Activated T-cell treated with anti-CD3 and anti-CD28 coated beads, Interleukin-2, amount 50 U/mL, for 72 hours (primary cell): ENCODE data around the gene PIGH. TPM values are rescaled to one million over a fixed set of nuclear protein-coding genes. Genes with fewer than 3 reads are reported as not detected.
"Not testable (repeated sequence)": the region's sequence is repeated elsewhere in the genome, so short reads cannot be mapped to it uniquely, and the experiment has no call there.

Experiments used
- ATAC-seq, 2 donors: fragments of 150-1000 bp; cut with Tn5 transposase; replicated peaks in 1 of 2; 2 replicates each; pipeline ENCODE4 v1.10.0; 2021; ENCODE audit warnings: moderate library complexity in 2 of 2, mild to moderate bottlenecking in 1 of 2
- DNase-seq, 2 donors: peaks; one replicate each; pipeline ENCODE4 v3.0.0; 2021 to 2022; ENCODE audit warnings: mixed read lengths in 1 of 2
- H3K27ac Mint-ChIP-seq: one replicate; pipeline ENCODE4 v1.8.0; 2022; ENCODE audit warnings: mild to moderate bottlenecking, moderate library complexity, mixed read lengths
- H3K27me3 Mint-ChIP-seq: one replicate; pipeline ENCODE4 v1.8.0; 2022; ENCODE audit warnings: low read depth, mixed read lengths
- H3K36me3 Mint-ChIP-seq, 2 donors: one replicate each; pipeline ENCODE4 v1.8.0; 2022; ENCODE audit warnings: mixed read lengths in 2 of 2, mild to moderate bottlenecking in 1 of 2; ENCODE audit not compliant: insufficient read depth in 2 of 2
- H3K4me1 Mint-ChIP-seq: one replicate; pipeline ENCODE4 v1.8.0; 2022; ENCODE audit warnings: low read depth, mixed read lengths
- H3K4me3 Mint-ChIP-seq, 2 donors: one replicate each; pipeline ENCODE4 v1.8.0; 2022; ENCODE audit warnings: mild to moderate bottlenecking in 2 of 2, mixed read lengths in 2 of 2, moderate library complexity in 2 of 2
- H3K9me3 Mint-ChIP-seq, 2 donors: one replicate each; pipeline ENCODE4 v1.8.0; 2022; ENCODE audit warnings: mixed read lengths in 2 of 2
- total RNA-seq, 2 donors: library from RNA; stranded (reverse); gene quantifications; one replicate each; pipeline ENCODE4 v1.2.3, GENCODE V29; 2022

PIGH gene
- total RNA-seq, 2 donors from 2014 or later = 19.7 to 30.4 TPM

GRCh38 chr14:67627519-67627918 is 27.5 kb upstream of the PIGH start:
- Mint-ChIP-seq H3K9me3 (no peaks in the 10 kb centered on the region), H3K27ac (no peak overlapping the region), H3K36me3 (no peaks in the 10 kb centered on the region), H3K4me1 (peaks cover 13% of the 10 kb centered on the region), H3K4me3 (no peak overlapping the region), H3K27me3 (no peaks in the 10 kb centered on the region)
- no peak for ATAC-seq
- no peak for DNase-seq

- H3K27me3 Mint-ChIP-seq, ATAC-seq: not testable (repeated sequence)
Observed at GRCh38 chr14:67626131-67626530, 26.1 kb upstream of the PIGH start.

GRCh38 chr14:67623114-67623513 is 23.0 kb upstream of the PIGH start:
- peaks cover 41% of the 10 kb centered on the region for H3K4me1 Mint-ChIP-seq
- peaks cover 10% of the 10 kb centered on the region for H3K27me3 Mint-ChIP-seq
- peak overlapping the region; percentile 79 for H3K27ac Mint-ChIP-seq
- no peaks in the 10 kb centered on the region for H3K36me3 Mint-ChIP-seq
- no peak for ATAC-seq
- H3K9me3 Mint-ChIP-seq = no peaks in the 10 kb centered on the region
- no peak for DNase-seq
- H3K4me3 Mint-ChIP-seq = peak overlapping the region; percentile 34 to 60

More at GRCh38 chr14:67626131-67626530, 26.1 kb upstream of the PIGH start:
- H3K4me3 Mint-ChIP-seq, DNase-seq, H3K36me3 Mint-ChIP-seq, H3K9me3 Mint-ChIP-seq, H3K27ac Mint-ChIP-seq: not testable (repeated sequence)
- peaks cover 19% of the 10 kb centered on the region for H3K4me1 Mint-ChIP-seq

- H3K27me3 Mint-ChIP-seq = peaks cover 10% of the 10 kb centered on the region
- no peak for ATAC-seq
- H3K4me1 Mint-ChIP-seq = peaks cover 41% of the 10 kb centered on the region
- no peak for DNase-seq
- H3K36me3 Mint-ChIP-seq = no peaks in the 10 kb centered on the region
- peak overlapping the region; percentile 79 for H3K27ac Mint-ChIP-seq
- H3K4me3 Mint-ChIP-seq = peak overlapping the region; percentile 34 to 60
- H3K9me3 Mint-ChIP-seq = no peaks in the 10 kb centered on the region
Observed at GRCh38 chr14:67622675-67623074, 22.6 kb upstream of the PIGH start.

- no peak overlapping the region for H3K27ac Mint-ChIP-seq
- peaks cover 10% of the 10 kb centered on the region for H3K27me3 Mint-ChIP-seq
- peak overlapping the region; percentile 90 to 93 for H3K4me3 Mint-ChIP-seq
- ATAC-seq (peak in 1 of 2 donors; percentile 21), DNase-seq (no peak)
- no peaks in the 10 kb centered on the region for H3K9me3 Mint-ChIP-seq
- H3K36me3 Mint-ChIP-seq = no peaks in the 10 kb centered on the region
- H3K4me1 Mint-ChIP-seq = peaks cover 41% of the 10 kb centered on the region
Observed at GRCh38 chr14:67620217-67620785, 20.2 kb upstream of the PIGH start.

GRCh38 chr14:67619446-67620216 is 19.6 kb upstream of the PIGH start, which contains the start of gene ARG2:
Gene ARG2, plus strand, starts transcription at chr14:67619920. Its CDS starts 58 bp downstream, at chr14:67619978.
- Mint-ChIP-seq H3K36me3 (no peaks in the 10 kb centered on the region), H3K27ac (peak within 1 kb of the TSS; percentile 88), H3K4me3 (peak within 1 kb of the TSS; percentile 90 to 93), H3K4me1 (peaks cover 41% of the 10 kb centered on the region), H3K27me3 (peaks cover 10% of the 10 kb centered on the region), H3K9me3 (no peaks in the 10 kb centered on the region)
- ATAC-seq (peak; percentile 89 to 92), DNase-seq (peak; percentile 98 to 99)

- ATAC-seq (peak; percentile 39 to 53), DNase-seq (peak; percentile 15 to 27)
- H3K27me3 Mint-ChIP-seq = peaks cover 10% of the 10 kb centered on the region
Observed at GRCh38 chr14:67618617-67619063, 18.6 kb upstream of the PIGH start.

GRCh38 chr14:67610491-67610890 is 10.4 kb upstream of the PIGH start:
- Mint-ChIP-seq H3K36me3 (no peaks in the 10 kb centered on the region), H3K4me3 (peak overlapping the region in 1 of 2 donors; percentile 44), H3K9me3 (no peaks in the 10 kb centered on the region), H3K4me1 (peaks cover 19% of the 10 kb centered on the region), H3K27ac (no peak overlapping the region), H3K27me3 (no peaks in the 10 kb centered on the region)
- DNase-seq = peak; percentile 31
- ATAC-seq = peak; percentile 92 to 94

More at GRCh38 chr14:67618617-67619063, 18.6 kb upstream of the PIGH start:
- Mint-ChIP-seq H3K36me3 (no peaks in the 10 kb centered on the region), H3K27ac (peak overlapping the region; percentile 88), H3K4me3 (peak overlapping the region; percentile 90 to 93), H3K9me3 (no peaks in the 10 kb centered on the region), H3K4me1 (peaks cover 39% of the 10 kb centered on the region)

GRCh38 chr14:67609642-67610310 is 9.7 kb upstream of the PIGH start:
- Mint-ChIP-seq H3K27me3 (no peaks in the 10 kb centered on the region), H3K4me1 (peaks cover 19% of the 10 kb centered on the region), H3K4me3 (peak overlapping the region in 1 of 2 donors; percentile 44), H3K27ac (peak overlapping the region; percentile 25), H3K36me3 (no peaks in the 10 kb centered on the region), H3K9me3 (no peaks in the 10 kb centered on the region)
- DNase-seq (no peak), ATAC-seq (no peak)

GRCh38 chr14:67607646-67608045 is 7.6 kb upstream of the PIGH start:
- Mint-ChIP-seq H3K4me3 (no peak overlapping the region), H3K27ac (no peak overlapping the region), H3K36me3 (no peaks in the 10 kb centered on the region), H3K27me3 (no peaks in the 10 kb centered on the region), H3K9me3 (no peaks in the 10 kb centered on the region), H3K4me1 (peaks cover 19% of the 10 kb centered on the region)
- no peak for DNase-seq
- ATAC-seq = no peak

- Mint-ChIP-seq H3K27me3 (no peaks in the 10 kb centered on the region), H3K4me1 (peaks cover 26% of the 10 kb centered on the region), H3K36me3 (peaks cover 3% of the 10 kb centered on the region in 2 donors), H3K4me3 (no peak overlapping the region), H3K9me3 (peaks cover 0 to 5% of the 10 kb centered on the region in 2 donors), H3K27ac (no peak overlapping the region)
- DNase-seq (no peak), ATAC-seq (no peak)
Observed at GRCh38 chr14:67602995-67603545, 3.0 kb upstream of the PIGH start.

GRCh38 chr14:67602076-67602475 is 2.0 kb upstream of the PIGH start:
- Mint-ChIP-seq H3K4me1 (peaks cover 36% of the 10 kb centered on the region), H3K36me3 (peaks cover 3% of the 10 kb centered on the region in 2 donors), H3K27ac (peak overlapping the region; percentile 37), H3K4me3 (no peak overlapping the region), H3K27me3 (no peaks in the 10 kb centered on the region), H3K9me3 (peaks cover 0 to 5% of the 10 kb centered on the region in 2 donors)
- DNase-seq = no peak
- ATAC-seq = no peak

GRCh38 chr14:67600562-67600974 is 500 bp upstream of the PIGH start:
- DNase-seq, H3K9me3 Mint-ChIP-seq, H3K27ac Mint-ChIP-seq, H3K36me3 Mint-ChIP-seq, H3K27me3 Mint-ChIP-seq, ATAC-seq: not testable (repeated sequence)
- peaks cover 37% of the 10 kb centered on the region for H3K4me1 Mint-ChIP-seq
- H3K4me3 Mint-ChIP-seq = peak overlapping the region; percentile 95 to 97
